Activated CD4-positive, CD25-positive, alpha-beta regulatory T cell (primary cell): Measurements from ENCODE around the gene TMPRSS11E.
"Not testable (repeated sequence)": the region's sequence is repeated elsewhere in the genome, so short reads cannot be mapped to it uniquely, and the experiment has no call there.

Experiments
- DNase-seq, 4 experiments: peaks; one replicate each; lab custom pipeline; 2025; lab: John Stamatoyannopoulos, UW

TMPRSS11E gene

DNA sequence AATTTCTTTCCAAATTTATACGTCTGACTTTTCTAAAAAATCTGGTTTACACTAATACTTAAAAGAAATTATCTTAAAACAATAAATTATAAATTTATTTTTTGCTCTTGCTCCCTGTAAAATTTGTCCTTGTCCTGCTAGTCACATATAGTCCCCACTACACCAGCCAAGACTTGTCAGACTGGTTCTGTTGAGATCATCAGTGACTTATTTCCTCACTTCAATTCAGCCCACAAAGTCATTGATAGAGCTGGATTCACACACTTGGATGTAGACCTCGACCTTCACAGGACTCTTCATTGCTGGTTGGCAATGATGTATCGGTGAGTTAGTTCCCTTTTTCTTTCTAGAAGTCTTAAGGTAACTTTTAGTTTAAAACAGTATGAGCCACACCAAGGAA is at the start of gene TMPRSS11E:
Gene TMPRSS11E (plus strand): TSS at position 263 of the 400 bp plus-strand sequence. CDS start 50 bp downstream, at position 313.
- DNase-seq, result no peak

DNA sequence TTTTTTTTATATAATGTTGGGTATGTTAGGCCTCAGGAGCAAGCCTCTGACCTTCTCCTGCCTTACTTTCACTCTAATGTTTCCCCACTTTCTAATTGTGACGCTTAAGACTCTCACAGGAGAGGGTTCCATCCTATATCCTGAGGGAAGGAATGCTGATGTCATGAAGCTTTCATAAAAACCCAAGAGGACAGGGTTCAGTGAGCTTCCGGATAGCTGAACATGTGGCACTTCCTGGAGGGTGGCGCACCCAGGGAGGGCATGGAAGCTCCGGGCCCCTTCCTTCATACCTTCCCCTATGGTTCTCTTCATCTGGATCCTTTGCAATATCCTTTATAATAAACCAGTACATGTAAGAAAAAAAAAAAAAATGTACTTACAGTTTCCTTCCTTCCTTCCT is 48.0 kb upstream of the TMPRSS11E start:
- DNase-seq, result no peak

GRCh38 chr4:68401231-68401630 is 46.0 kb upstream of the TMPRSS11E start:
- DNase-seq, result no peak

- DNase-seq, result no peak
Measured at GRCh38 chr4:68404153-68404552, 43.1 kb upstream of the TMPRSS11E start.

DNA sequence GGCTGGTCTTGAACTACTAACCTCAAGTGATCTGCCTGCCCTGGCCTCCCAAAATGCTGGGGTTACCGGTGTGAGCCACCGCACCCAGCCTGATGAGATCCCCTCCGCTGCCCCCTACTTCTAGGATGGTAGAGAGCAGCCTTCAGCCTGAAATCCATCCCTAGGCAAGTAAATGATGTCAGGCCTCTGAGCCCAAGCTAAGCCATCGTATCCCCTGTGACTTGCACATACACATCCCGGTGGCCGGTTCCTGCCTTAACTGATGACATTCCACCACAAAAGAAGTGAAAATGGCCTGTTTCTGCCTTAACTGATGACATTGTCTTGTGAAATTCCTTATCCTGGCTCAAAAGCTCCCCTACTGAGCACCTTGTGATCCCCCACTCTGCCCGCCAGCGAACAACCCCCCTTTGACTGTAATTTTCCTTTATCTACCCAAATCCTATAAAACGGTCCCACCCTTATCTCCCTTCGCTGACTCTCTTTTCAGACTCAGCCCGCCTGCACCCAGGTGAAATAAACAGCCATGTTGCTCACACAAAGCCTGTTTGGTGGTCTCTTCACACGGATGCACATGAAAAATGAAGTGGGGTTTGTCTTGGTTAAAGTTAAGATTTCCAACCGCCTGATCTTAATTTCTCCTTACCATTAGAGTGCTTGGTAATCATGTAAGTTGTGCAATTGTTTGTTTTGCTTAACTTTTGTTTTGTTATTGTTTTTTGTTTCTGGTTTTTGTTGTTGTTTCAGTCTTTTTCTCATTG is 41.4 kb upstream of the TMPRSS11E start:
- DNase-seq, result not testable (repeated sequence)

- DNase-seq, result no peak
Measured at GRCh38 chr4:68406479-68406859, 40.8 kb upstream of the TMPRSS11E start.

DNA sequence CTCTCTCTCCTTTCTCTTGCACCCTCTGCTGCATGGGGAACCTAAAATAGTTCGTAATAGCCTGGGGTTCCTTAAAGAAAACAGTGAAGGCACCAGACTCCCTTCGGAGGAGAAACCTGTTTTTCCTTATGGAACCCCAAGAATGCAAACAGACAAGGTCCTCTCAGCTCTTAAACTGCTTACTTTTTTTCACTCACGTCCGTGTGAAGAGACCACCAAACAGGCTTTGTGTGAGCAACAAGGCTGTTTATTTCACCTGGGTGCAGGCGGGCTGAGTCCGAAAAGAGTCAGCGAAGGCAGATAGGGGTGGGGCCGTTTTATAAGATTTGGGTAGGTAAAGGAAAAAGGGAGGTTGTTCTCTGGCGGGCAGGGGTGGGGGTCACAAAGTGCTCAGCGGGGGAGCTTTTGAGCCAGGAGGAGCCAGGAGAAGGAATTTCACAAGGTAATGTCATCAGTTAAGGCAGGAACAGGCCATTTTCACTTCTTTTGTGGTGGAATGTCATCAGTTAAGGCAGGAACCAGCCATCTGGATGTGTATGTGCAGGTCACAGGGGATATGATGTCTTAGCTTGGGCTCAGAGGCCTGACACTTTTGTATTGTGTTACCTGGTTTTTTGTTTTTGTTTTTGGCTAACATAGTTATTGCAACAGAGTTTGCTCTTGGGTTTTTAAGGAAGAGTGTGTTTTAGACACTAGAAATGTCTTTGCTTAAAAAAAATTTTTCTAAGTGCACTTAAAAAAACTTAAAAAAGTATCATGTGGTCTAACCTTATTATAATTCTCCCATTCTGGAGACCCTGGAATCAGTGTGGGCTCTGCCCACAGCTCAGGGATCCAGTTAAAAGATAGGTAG is 40.0 kb upstream of the TMPRSS11E start:
- DNase-seq, result not testable (repeated sequence)

DNA sequence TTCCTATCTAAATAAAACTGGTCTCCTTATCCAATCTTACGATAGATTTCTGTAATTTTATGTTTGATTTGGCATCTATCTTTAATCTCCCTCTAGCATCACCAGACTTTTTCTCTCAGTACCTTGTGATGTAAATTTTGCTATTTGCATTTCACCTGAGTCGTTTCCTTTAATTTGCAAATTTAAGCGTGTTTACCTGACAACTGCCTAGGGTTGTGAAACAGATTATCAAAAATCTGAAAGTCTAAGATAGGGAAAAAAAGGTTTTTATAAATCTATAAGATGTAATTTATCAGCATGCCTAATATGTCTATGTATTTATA is 39.4 kb upstream of the TMPRSS11E start:
- no peak for DNase-seq

DNA sequence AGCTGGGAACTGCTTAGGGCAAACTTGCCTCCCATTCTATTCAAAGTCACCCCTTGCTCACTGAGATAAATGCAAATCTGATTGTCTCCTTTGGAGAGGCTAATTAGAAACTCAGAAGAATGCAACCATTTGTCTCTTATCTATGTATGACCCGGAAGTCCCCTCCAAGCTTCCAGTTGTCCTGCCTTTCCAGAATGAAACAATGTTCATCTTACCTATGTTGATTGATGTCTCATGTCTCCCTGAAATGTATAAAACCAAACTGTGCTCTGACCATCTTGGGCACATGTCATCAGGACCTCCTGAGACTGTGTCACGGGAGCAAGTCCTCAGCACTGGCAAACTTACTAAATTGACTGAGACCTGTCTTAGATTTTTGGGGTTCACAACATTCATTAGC is 37.1 kb upstream of the TMPRSS11E start:
- DNase-seq, result no peak

GRCh38 chr4:68410643-68411042 is 36.6 kb upstream of the TMPRSS11E start:
- no peak for DNase-seq

GRCh38 chr4:68412031-68412430 is 35.2 kb upstream of the TMPRSS11E start:
- not testable (repeated sequence) for DNase-seq

- no peak for DNase-seq
Measured at GRCh38 chr4:68416591-68416990, 30.7 kb upstream of the TMPRSS11E start.

DNA sequence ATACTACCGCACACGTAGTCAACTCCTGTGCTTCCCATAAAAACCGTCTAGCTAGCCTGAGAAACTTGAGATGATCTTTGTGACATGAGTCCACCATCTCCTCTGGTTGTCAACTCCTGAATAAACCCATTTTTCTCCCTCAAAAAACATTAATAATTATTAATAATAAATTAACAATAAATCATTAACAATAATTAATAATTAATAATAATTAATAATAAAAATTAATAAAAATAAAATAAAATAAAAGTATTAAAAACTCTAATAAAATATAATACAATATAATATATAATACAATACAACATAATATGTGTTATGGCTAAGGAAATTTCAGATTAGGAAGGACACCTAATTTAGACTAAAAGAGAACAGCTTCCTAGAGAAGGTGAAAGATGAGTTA is 20.7 kb upstream of the TMPRSS11E start:
- no peak for DNase-seq

- DNase-seq, result no peak
Measured at GRCh38 chr4:68430337-68430736, 16.9 kb upstream of the TMPRSS11E start.

DNA sequence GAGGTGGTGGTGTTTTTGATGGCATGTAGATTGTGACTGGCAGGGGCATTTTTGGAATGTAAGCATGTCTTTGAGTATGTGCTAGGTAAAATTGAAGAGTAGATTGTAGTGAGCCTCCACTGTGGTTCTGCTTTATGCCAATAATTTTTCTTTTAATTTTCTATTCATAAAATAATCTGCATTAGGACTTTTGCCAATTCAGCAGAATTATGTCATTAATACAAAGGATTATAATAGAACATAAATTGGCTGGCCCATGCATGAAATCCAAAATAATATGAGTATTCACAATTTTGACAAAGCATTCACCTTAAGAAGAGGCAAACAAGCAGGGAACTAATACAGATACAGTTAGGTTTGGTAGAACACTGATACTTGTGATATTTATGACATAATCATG is 14.9 kb upstream of the TMPRSS11E start:
- DNase-seq, result no peak

- no peak for DNase-seq
Measured at GRCh38 chr4:68433582-68433981, 13.7 kb upstream of the TMPRSS11E start.

DNA sequence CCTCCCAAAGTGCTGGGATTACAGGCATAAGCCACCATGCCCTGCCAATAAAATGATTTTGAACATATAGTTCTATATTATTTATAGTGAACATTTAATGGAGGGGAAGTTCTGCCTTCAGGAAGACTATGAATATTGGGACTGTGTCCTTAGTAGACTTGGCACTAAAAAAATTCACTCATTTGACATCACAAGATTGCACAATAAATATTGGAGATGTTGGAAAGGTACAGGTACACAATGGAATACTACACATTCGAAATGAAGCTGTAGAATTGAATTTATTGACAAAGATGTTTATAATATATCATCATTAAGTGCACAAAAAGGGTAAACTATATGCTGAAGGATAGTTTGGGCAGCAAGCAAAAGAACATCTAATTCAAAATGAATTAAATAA is 13.0 kb upstream of the TMPRSS11E start:
- no peak for DNase-seq

DNA sequence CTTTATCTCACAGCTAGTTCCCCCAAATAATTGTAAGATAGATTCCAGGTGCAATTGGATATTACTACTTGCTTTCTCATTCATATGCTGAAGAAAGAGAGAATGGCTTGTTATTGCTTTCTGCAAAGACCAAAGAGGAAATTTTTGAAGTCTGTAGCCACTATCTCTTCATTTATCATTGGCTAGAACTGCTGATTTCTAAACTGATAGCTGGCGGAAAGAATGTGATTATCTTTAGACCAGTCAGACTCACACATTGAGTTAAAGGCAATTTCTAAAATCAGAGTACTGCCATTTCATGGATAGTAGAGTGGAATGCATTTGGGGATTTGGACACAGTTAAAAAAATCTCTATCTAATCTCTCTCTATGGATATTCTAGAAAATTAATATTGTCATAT is 12.4 kb upstream of the TMPRSS11E start:
- DNase-seq, result no peak

DNA sequence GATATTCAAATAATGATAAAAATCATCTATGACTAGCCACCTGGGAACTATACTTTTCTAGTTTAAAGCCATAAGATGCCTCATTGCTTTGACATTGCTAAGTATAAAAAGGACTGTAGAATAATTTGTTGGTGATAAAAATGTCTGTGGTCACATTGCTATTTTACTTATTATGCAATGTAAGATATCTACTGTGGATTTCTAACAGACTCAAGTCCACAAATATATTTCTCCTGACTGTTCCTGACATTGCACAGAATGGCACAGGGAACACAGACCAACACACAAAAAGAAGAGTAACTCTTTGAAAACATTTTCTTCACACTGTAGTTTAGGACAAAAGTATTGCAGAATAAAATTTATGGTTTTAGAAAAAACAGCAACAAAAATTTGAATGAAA is 2.2 kb upstream of the TMPRSS11E start:
- no peak for DNase-seq

- no peak for DNase-seq
Measured at GRCh38 chr4:68451246-68452211, 4.3 kb downstream of the TMPRSS11E start.

DNA sequence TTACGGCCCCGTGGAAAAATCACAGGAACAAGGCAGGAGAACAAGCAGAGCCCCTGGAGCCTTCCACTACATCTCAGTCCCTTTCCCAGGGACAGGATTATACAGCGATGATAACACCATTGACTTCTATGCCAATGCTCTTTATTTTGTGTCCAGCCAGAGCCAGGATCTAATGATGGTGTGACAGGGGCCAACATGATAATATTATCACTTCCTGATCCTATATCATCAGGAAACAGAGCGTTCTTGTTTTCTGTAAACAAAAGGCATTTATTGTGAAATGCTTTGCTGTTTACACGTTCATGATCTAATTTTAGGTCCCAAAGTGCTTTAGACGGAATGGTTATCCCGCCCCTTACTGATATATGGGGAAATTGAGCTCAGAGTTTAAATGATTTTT is 12.8 kb downstream of the TMPRSS11E start:
- no peak for DNase-seq

DNA sequence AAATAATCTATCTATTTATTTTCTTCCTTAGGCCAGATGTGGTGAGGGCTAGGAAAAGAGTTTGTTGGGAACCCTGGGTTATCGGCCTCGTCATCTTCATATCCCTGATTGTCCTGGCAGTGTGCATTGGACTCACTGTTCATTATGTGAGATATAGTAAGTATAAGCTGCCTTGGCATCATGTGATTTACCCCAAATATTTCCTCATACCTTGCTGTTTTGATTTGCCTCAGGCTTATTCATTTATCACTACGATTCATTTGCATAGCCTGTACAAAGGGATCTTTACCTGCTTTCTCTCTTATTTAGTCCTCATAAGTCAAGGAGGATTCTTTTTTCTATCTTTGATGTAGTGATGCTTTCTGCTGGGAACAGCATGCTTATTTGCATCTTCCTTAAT is 14.5 kb downstream of the TMPRSS11E start:
- no peak for DNase-seq
